Measurements from ENCODE around the gene DUSP3. TPM values are rescaled to one million over a fixed set of nuclear protein-coding genes. Genes with fewer than 3 reads are reported as not detected.
"Not testable (repeated sequence)": the region's sequence is repeated elsewhere in the genome, so short reads cannot be mapped to it uniquely, and the experiment has no call there.

Gene DUSP3
- total RNA-seq, 4 donors from 2014 or later = 38.6 to 50.1 (median 41.2) TPM

DNA sequence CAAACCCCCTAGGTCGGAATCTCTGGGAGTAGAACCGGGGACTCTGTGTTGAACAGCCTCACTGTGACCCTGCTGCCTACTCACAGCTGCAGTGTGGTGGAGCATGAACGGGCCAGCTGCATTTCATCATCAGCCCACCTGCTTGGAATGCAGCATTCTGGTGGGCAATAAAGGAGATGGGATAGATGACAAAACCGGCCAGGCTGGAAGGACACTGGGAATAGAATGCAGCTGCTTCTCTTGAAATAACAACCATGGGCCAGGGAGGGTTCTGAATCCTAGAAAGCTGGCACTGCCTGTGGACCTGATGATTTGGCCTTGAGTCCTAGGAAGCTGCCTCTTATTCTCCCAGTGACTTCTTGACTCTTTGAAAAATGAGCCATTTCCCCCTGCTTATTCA lies 25.0 kb upstream of the DUSP3 start:
- H3K27me3 ChIP-seq = no peaks in the 10 kb centered on the region
- no peak for DNase-seq (ENCODE audit: low spot score in 2 of 2)
- H3K36me3 ChIP-seq = peaks cover 0 to 36% (median 0%) of the 10 kb centered on the region in 3 donors
- no peaks in the 10 kb centered on the region for H3K9me3 ChIP-seq
- no peak overlapping the region for H3K27ac ChIP-seq
- no peaks in the 10 kb centered on the region for H3K4me1 ChIP-seq
- no peak overlapping the region for H3K4me3 ChIP-seq
- TF ChIP-seq, protein P1, sequence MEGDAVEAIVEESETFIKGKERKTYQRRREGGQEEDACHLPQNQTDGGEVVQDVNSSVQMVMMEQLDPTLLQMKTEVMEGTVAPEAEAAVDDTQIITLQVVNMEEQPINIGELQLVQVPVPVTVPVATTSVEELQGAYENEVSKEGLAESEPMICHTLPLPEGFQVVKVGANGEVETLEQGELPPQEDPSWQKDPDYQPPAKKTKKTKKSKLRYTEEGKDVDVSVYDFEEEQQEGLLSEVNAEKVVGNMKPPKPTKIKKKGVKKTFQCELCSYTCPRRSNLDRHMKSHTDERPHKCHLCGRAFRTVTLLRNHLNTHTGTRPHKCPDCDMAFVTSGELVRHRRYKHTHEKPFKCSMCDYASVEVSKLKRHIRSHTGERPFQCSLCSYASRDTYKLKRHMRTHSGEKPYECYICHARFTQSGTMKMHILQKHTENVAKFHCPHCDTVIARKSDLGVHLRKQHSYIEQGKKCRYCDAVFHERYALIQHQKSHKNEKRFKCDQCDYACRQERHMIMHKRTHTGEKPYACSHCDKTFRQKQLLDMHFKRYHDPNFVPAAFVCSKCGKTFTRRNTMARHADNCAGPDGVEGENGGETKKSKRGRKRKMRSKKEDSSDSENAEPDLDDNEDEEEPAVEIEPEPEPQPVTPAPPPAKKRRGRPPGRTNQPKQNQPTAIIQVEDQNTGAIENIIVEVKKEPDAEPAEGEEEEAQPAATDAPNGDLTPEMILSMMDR (IDR thresholded peaks at IDR 0.05) = no peak
- TF ChIP-seq EP300 (IDR thresholded peaks at IDR 0.05) (no peak), POLR2A (IDR thresholded peaks at IDR 0.05) (no peak)
- WGBS, 2 donors = 25 to 49% methylated on average over 4 of the region's 4 CpGs

DNA sequence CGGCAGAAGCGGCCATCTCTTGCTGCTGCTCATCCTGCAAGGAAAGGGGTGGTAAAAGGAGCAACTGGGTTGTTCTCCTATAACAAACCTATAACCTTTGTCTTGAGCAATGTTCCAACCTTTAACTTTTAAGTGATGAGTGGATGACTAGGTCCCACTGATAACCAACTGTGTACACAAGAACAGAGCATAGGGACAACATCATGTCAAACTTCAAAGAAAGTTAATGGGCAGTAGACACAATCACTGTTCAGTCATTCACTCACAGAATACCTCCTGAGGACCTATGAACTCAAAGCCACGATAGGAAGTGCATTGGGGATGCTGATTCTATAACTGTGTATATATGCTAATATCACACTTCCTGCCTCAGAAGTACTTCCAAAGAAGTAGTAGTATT lies 23.1 kb upstream of the DUSP3 start:
- Histone ChIP-seq H3K4me3 (no peak overlapping the region), H3K36me3 (peaks cover 0 to 24% (median 0%) of the 10 kb centered on the region in 3 donors), H3K9me3 (no peaks in the 10 kb centered on the region), H3K27ac (no peak overlapping the region), H3K27me3 (no peaks in the 10 kb centered on the region), H3K4me1 (no peaks in the 10 kb centered on the region)
- TF ChIP-seq, protein P1 (IDR thresholded peaks at IDR 0.05) = no peak
- TF ChIP-seq POLR2A (IDR thresholded peaks at IDR 0.05) (no peak), EP300 (IDR thresholded peaks at IDR 0.05) (no peak)
- 75 to 78% methylated on average over 3 of the region's 3 CpGs for whole genome bisulfite sequencing, 2 donors
- no peak for DNase-seq (ENCODE audit: low spot score in 2 of 2)

GRCh38 chr17:43800736-43801135 lies 22.0 kb upstream of the DUSP3 start:
- Histone ChIP-seq H3K27me3 (no peaks in the 10 kb centered on the region), H3K4me3 (no peak overlapping the region), H3K9me3 (no peaks in the 10 kb centered on the region), H3K27ac (no peak overlapping the region), H3K4me1 (no peaks in the 10 kb centered on the region), H3K36me3 (peaks cover 0 to 16% (median 0%) of the 10 kb centered on the region in 3 donors)
- no peak for DNase-seq (ENCODE audit: low spot score in 2 of 2)
- WGBS, 2 donors = 65 to 66% methylated on average over 3 of the region's 3 CpGs
- no peak for TF ChIP-seq EP300 (IDR thresholded peaks at IDR 0.05)
- TF ChIP-seq, protein P1 (IDR thresholded peaks at IDR 0.05) = no peak
- no peak for TF ChIP-seq POLR2A (IDR thresholded peaks at IDR 0.05)

GRCh38 chr17:43799047-43799446 lies 20.3 kb upstream of the DUSP3 start:
- H3K27me3 ChIP-seq = no peaks in the 10 kb centered on the region
- H3K36me3 ChIP-seq = peaks cover 0 to 14% (median 0%) of the 10 kb centered on the region in 3 donors
- TF ChIP-seq EP300 (IDR thresholded peaks at IDR 0.05) (no peak), POLR2A (IDR thresholded peaks at IDR 0.05) (no peak)
- TF ChIP-seq, protein P1 (IDR thresholded peaks at IDR 0.05) = no peak
- no peak overlapping the region for H3K27ac ChIP-seq
- peaks cover 0 to 5% (median 0%) of the 10 kb centered on the region in 4 donors for H3K9me3 ChIP-seq
- 68 to 79% methylated on average over 2 of the region's 2 CpGs for WGBS, 2 donors
- no peaks in the 10 kb centered on the region for H3K4me1 ChIP-seq
- no peak for DNase-seq (ENCODE audit: low spot score in 2 of 2)
- H3K4me3 ChIP-seq = no peak overlapping the region

DNA sequence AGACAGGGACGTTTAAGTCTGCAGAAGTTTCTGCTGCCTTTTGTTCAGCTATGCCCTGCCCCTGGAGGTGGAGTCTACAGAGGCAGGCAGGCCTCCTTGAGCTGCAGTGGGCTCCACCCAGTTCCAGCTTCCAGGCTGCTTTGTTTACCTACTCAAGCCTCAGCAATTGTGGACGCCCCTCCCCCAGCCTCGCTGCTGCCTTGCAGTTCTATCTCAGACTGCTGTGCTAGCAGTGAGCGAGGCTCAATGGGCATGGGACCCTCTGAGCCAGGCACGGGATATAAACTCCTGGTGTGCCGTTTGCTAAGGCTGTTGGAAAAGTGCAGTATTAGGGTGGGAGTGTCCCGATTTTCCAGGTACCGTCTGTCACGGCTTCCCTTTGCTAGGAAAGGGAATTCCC lies 19.2 kb upstream of the DUSP3 start:
- not testable (repeated sequence) for H3K9me3 ChIP-seq; H3K4me1 ChIP-seq; DNase-seq (ENCODE audit: low spot score in 2 of 2); H3K27me3 ChIP-seq; H3K27ac ChIP-seq; H3K4me3 ChIP-seq
- H3K36me3 ChIP-seq = peaks cover 0 to 11% (median 0%) of the 10 kb centered on the region in 3 donors
- WGBS, 2 donors = 83 to 88% methylated on average over 6 to 9 of the region's 9 CpGs

DNA sequence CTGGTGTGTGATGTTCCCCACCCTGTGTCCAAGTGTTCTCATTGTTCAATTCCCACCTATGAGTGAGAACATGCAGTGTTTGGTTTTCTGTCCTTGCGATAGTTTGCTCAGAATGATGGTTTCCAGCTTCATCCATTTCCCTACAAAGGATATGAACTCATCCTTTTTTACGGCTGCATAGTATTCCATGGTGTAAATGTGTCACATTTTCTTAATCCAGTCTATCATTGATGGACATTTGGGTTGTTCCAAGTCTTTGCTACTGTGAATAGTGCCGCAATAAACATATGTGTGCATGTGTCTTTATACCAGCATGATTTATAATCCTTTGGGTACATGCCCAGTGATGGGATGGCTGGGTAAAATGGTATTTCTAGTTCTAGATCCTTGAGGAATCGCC lies 13.9 kb upstream of the DUSP3 start:
- 89 to 93% methylated on average over 4 of the region's 4 CpGs for WGBS, 2 donors
- H3K4me3 ChIP-seq; H3K9me3 ChIP-seq; H3K4me1 ChIP-seq; H3K27ac ChIP-seq; DNase-seq (ENCODE audit: low spot score in 2 of 2); H3K27me3 ChIP-seq; H3K36me3 ChIP-seq: not testable (repeated sequence)

Data from tibial nerve (tissue), 4 donors.